GM19351 (cell line): ENCODE measurements around the gene GLP2R.

ENCODE experiments used
- ATAC-seq: cut with Tn5 transposase; IDR thresholded peaks from one replicate; pipeline ENCODE4 v1.9.1; 2021; ENCODE audit warnings: mild to moderate bottlenecking, moderate library complexity; ENCODE audit not compliant: unreplicated experiment

GLP2R gene

GRCh38 chr17:9895923-9896322 is 70.2 kb downstream of the GLP2R start:
- ATAC-seq: no peak

GRCh38 chr17:9897372-9897968 is 71.7 kb downstream of the GLP2R start:
- no peak for ATAC-seq

GRCh38 chr17:9898812-9899211 is 73.1 kb downstream of the GLP2R start:
- no peak for ATAC-seq

- no peak for ATAC-seq
These were observed 73.7 kb downstream of the GLP2R start for GRCh38 chr17:9899280-9900043.

GRCh38 chr17:9900044-9900594 is 74.4 kb downstream of the GLP2R start:
- ATAC-seq: no peak

GRCh38 chr17:9900784-9901183 is 75.1 kb downstream of the GLP2R start:
- no peak for ATAC-seq

GRCh38 chr17:9902120-9902519 is 76.4 kb downstream of the GLP2R start:
- no peak for ATAC-seq

GRCh38 chr17:9904277-9905077 is 78.8 kb downstream of the GLP2R start:
- ATAC-seq: no peak

- no peak for ATAC-seq
These were observed 79.3 kb downstream of the GLP2R start, which contains the start of gene RCVRN for GRCh38 chr17:9905078-9905415. RCVRN (minus strand) TSS chr17:9905271; CDS start chr17:9905180, 91 bp downstream.

GRCh38 chr17:9905902-9906301 is 80.2 kb downstream of the GLP2R start:
- no peak for ATAC-seq

GRCh38 chr17:9906616-9907015 is 80.9 kb downstream of the GLP2R start:
- no peak for ATAC-seq

- ATAC-seq: no peak
These were observed 81.4 kb downstream of the GLP2R start for GRCh38 chr17:9907131-9907530.

GRCh38 chr17:9907883-9908648 is 82.3 kb downstream of the GLP2R start:
- ATAC-seq: no peak

- no peak for ATAC-seq
These were observed 82.9 kb downstream of the GLP2R start for GRCh38 chr17:9908649-9909042.

GRCh38 chr17:9911089-9911488 is 85.4 kb downstream of the GLP2R start:
- ATAC-seq: no peak

GRCh38 chr17:9912121-9913099 is 86.7 kb downstream of the GLP2R start:
- no peak for ATAC-seq

GRCh38 chr17:9913476-9913875 is 87.8 kb downstream of the GLP2R start:
- no peak for ATAC-seq

- no peak for ATAC-seq
These were observed 90.4 kb downstream of the GLP2R start for GRCh38 chr17:9916108-9916507.

- no peak for ATAC-seq
These were observed 91.4 kb downstream of the GLP2R start for GRCh38 chr17:9917131-9917530.

GRCh38 chr17:9917801-9918200 is 92.1 kb downstream of the GLP2R start:
- no peak for ATAC-seq
